Nephron (organoid): ENCODE measurements around the gene KRT8.

Experiments
- H3K27ac Mint-ChIP-seq, 3 experiments: 2 replicates each; pipeline ENCODE4 v1.8.0; 2020; ENCODE audit warnings: mixed read lengths in 3 of 3, mild to moderate bottlenecking in 2 of 3, moderate library complexity in 1 of 3
- H3K27me3 Mint-ChIP-seq: 2 replicates; pipeline ENCODE4 v1.8.0; 2021; ENCODE audit warnings: low read depth, mild to moderate bottlenecking, moderate library complexity, mixed read lengths
- H3K36me3 Mint-ChIP-seq: 2 replicates; pipeline ENCODE4 v1.8.0; 2020; ENCODE audit warnings: low read depth, mixed read lengths
- H3K4me1 Mint-ChIP-seq: 2 replicates; pipeline ENCODE4 v1.8.0; 2020; ENCODE audit warnings: mixed read lengths
- H3K4me3 Mint-ChIP-seq, 3 experiments: 2 replicates each; pipeline ENCODE4 v1.8.0; 2020; ENCODE audit warnings: mild to moderate bottlenecking in 3 of 3, mixed read lengths in 3 of 3, moderate library complexity in 2 of 3
- H3K9me3 Mint-ChIP-seq: 2 replicates; pipeline ENCODE4 v1.8.0; 2020; ENCODE audit warnings: mixed read lengths
- CTCF ChIP-seq, 3 experiments: fragments of 200-600 bp; sonication (generic); IDR thresholded peaks; one replicate each; pipeline ENCODE4 v1.5.0; 2021; ENCODE audit warnings: antibody characterized with exemption in 3 of 3; ENCODE audit not compliant: unreplicated experiment in 3 of 3

The KRT8 gene

GRCh38 chr12:52872644-52873389 lies 32.1 kb downstream of the KRT8 start:
- Mint-ChIP-seq H3K9me3 (no peaks in the 10 kb centered on the region), H3K27me3 (peaks cover 33% of the 10 kb centered on the region), H3K36me3 (no peaks in the 10 kb centered on the region)

GRCh38 chr12:52871291-52872039 lies 33.4 kb downstream of the KRT8 start:
- peak overlapping the region; percentile 61 to 90 (median 66) for H3K27ac Mint-ChIP-seq
- H3K4me3 Mint-ChIP-seq, result peak overlapping the region in 1 of 3 experiments; percentile 35
- no peaks in the 10 kb centered on the region for H3K36me3 Mint-ChIP-seq
- TF ChIP-seq CTCF (IDR thresholded peaks at IDR 0.05; ENCODE audit: unreplicated experiment in 3 of 3), result no peak
- no peaks in the 10 kb centered on the region for H3K9me3 Mint-ChIP-seq
- H3K4me1 Mint-ChIP-seq, result peaks cover 32% of the 10 kb centered on the region
- peaks cover 33% of the 10 kb centered on the region for H3K27me3 Mint-ChIP-seq

More at GRCh38 chr12:52872644-52873389, 32.1 kb downstream of the KRT8 start:
- Mint-ChIP-seq H3K27ac (peak overlapping the region; percentile 79 to 84 (median 79)), H3K4me3 (peak overlapping the region; percentile 66 to 80 (median 76)), H3K4me1 (peaks cover 37% of the 10 kb centered on the region)
- no peak for TF ChIP-seq CTCF (IDR thresholded peaks at IDR 0.05; ENCODE audit: unreplicated experiment in 3 of 3)

- peak overlapping the region; percentile 61 to 90 (median 62) for H3K27ac Mint-ChIP-seq
- H3K9me3 Mint-ChIP-seq, result no peaks in the 10 kb centered on the region
- TF ChIP-seq CTCF (IDR thresholded peaks at IDR 0.05; ENCODE audit: unreplicated experiment in 3 of 3), result peak; percentile 57 to 70 (median 62)
- H3K27me3 Mint-ChIP-seq, result peaks cover 33% of the 10 kb centered on the region
- no peaks in the 10 kb centered on the region for H3K36me3 Mint-ChIP-seq
- H3K4me1 Mint-ChIP-seq, result peaks cover 26% of the 10 kb centered on the region
- H3K4me3 Mint-ChIP-seq, result peak overlapping the region in 1 of 3 experiments; percentile 35
Measured at GRCh38 chr12:52870361-52871290, 34.2 kb downstream of the KRT8 start.

GRCh38 chr12:52867642-52868041 lies 37.2 kb downstream of the KRT8 start:
- Mint-ChIP-seq H3K36me3 (no peaks in the 10 kb centered on the region), H3K4me3 (no peak overlapping the region), H3K27ac (no peak overlapping the region), H3K9me3 (no peaks in the 10 kb centered on the region), H3K27me3 (peaks cover 15% of the 10 kb centered on the region), H3K4me1 (peaks cover 15% of the 10 kb centered on the region)
- TF ChIP-seq CTCF (IDR thresholded peaks at IDR 0.05; ENCODE audit: unreplicated experiment in 3 of 3), result no peak

GRCh38 chr12:52867152-52867551 lies 37.7 kb downstream of the KRT8 start:
- no peaks in the 10 kb centered on the region for H3K9me3 Mint-ChIP-seq
- H3K27me3 Mint-ChIP-seq, result peaks cover 10% of the 10 kb centered on the region
- no peak overlapping the region for H3K4me3 Mint-ChIP-seq
- H3K36me3 Mint-ChIP-seq, result no peaks in the 10 kb centered on the region
- TF ChIP-seq CTCF (IDR thresholded peaks at IDR 0.05; ENCODE audit: unreplicated experiment in 3 of 3), result no peak
- no peak overlapping the region for H3K27ac Mint-ChIP-seq
- peaks cover 15% of the 10 kb centered on the region for H3K4me1 Mint-ChIP-seq
